HG03575 (cell line): Measurements from ENCODE around the gene DMD.
"Not testable (repeated sequence)": the region's sequence is repeated elsewhere in the genome, so short reads cannot be mapped to it uniquely, and the experiment has no call there.

Experiments used
- ATAC-seq: cut with Tn5 transposase; IDR thresholded peaks from one replicate; pipeline ENCODE4 v1.9.1; 2021; ENCODE audit not compliant: unreplicated experiment, insufficient number of reproducible peaks, low FRiP score; ENCODE audit errors: extremely low read depth

Gene DMD

DNA sequence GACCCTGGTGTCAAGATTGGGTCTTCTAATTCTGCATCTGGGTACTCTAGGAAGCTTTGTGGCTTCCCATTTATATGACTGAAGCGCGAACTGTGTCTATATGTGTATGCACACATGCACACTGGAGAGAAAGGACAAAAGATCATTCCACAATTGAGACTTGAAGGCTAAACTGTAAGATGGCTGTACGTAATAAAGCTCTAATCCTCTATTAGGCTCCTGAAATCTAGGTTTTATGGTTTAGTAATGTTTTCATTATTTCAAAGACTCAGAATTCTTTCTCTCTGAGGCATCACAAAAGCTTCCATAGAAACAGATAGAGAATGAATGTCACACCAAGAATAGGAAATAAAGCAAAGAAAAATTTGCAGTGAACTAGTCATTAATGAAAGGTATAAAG, 1818.8 kb downstream of the DMD start:
- ATAC-seq, result no peak

DNA sequence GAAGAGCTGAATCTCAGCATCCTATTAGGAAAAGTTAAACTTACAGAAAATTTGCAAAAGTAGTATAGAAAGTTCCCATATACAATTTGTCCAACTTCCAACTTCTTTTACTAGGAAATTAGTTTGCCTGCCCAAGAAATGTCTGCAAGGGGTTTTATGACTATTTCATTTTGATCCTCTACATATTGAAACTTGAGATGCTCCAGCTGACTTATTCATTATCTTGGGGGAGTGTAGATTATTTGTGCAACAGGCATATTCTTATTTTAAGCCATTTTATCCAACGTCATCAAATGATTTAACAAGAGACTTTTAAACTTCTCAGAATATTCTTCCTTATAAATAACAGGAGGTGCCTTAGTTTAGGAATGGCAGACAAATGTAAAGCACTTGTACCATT, 1822.4 kb downstream of the DMD start:
- ATAC-seq, result no peak

DNA sequence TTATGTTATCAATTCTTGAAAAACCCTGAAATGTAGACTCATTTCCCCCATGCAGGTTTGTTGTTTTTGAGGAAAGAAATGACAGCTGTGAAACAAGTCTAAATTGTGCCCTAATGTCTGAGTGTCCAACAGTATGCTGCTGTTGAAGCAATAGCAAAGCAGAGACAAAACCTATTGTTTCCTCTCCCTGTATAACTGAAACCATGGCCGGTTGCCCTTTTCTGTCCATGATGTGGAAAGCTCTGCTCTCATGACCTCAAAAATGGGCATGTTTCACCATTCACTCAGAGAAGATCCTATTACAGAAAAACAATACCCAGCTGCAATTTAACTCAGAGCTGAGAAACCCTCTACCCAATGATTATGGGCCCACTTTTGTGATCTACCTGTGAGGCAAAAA, 1826.9 kb downstream of the DMD start:
- ATAC-seq, result no peak

DNA sequence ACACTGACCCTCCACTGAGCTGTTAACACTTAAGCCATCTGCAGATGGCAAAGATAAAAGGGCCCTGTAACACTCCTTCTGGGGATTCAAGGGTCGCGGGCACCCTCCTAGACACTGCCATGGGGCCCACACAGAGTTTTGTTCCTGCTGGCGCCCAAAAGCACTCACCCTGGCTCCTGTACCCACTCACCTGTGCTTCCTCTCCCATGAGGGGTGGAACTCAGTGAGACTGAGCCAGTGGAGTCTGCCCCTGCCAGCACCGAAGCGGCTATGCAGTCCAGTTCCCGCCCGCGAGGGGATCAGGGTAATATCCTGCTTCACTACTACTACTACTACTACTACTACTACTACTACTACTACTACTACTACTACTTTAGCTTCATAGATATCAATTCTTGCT, 1827.4 kb downstream of the DMD start:
- no peak for ATAC-seq

DNA sequence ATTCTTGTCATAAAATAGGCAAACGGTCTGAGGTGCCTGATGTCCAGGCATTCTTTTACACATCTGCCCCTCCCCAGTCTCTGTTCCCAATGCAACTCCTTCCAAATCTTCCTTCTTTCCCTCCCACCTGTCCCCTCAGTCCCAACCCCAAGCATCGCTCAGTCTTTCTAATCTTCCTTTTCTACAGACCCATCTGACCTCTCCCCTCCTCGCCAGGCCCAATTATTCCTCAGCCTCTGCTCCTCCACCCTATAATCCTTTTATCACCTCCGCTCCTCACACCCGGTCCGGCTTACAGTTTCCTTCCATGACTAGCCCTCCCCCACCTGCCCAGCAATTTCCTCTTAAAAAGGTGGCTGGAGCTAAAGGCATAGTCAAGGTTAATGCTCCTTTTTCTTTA, 1832.4 kb downstream of the DMD start:
- not testable (repeated sequence) for ATAC-seq

DNA sequence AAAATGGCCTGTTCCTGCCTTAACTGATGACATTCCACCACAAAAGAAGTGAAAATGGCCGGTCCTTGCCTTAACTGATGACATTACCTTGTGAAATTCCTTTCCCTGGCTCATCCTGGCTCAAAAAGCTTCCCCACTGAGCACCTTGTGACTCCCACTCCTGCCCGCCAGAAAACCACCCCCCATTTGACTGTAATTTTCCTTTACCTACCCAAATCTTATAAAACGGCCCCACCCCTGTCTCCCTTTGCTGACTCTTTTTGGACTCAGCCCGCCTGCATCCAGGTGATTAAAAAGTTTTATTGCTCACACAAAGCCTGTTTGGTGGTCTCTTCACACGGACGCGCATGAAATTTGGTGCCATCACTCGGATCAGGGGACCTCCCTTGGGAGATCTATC, 1833.5 kb downstream of the DMD start:
- not testable (repeated sequence) for ATAC-seq

DNA sequence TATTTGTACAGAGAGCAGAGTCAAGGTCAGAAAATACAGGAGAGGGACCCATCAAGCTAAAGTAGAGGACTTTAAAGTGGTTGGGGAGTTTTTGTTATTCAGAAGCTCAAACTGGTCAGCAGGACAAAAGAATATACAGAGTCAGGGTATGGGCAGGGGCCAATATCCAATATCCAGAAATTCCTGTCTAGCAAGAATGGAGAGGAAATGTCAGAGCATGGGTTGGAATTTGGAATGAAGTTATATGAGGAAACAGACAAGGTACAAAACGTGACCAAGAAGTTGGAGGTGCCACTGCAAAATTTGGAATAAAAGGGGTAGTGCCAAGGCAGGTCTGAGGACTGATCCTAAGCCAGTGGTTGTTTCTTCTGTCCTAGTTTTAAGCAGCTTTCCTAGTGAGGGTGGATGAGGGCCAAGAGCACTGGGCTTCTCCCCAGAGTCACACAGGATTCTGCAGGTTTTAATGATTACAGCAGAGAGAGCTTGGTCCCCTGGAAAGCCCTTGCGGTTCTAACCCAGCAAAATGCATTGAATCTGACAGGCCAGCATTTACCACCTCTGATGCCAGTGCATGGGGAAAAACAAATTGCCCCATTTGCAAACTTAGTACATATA, 1834.8 kb downstream of the DMD start:
- no peak for ATAC-seq

DNA sequence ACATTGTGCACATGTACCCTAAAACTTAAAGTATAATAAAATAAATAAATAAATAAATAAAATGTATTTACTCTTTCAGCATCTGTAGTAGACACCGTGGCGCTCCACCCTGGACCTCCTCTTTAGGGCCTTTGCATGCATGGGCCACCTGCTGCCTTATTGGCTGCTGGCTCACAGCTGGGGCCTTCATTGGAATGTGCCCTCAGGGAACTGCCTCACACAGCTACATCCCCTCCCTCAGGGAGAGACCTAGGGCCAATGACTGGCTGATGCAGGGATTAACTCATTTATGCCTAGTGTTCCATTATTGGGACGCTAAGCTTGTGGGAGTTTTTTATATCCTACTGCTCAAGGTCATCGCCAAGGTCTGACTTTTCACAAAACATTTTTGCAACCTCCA, 1836.6 kb downstream of the DMD start:
- ATAC-seq, result no peak

DNA sequence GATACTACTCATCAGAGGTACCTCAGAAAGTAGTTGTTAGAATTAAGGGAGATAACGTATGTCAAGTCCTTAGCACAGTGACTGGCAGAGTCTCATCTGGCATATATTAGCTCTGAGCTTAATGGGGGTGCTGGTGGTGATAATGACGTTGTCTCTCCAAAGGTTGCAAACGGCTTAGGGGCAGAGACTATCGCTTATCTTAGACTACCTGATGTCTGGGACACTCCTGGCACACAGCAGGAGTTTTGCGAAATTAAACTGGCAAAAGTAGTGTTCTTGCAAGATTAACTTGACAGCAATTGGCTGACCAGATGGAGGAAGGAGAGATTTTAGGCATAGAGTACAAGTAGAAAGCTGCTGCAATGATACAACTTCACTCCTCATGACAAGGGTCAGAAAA, 1839.4 kb downstream of the DMD start:
- ATAC-seq, result no peak

DNA sequence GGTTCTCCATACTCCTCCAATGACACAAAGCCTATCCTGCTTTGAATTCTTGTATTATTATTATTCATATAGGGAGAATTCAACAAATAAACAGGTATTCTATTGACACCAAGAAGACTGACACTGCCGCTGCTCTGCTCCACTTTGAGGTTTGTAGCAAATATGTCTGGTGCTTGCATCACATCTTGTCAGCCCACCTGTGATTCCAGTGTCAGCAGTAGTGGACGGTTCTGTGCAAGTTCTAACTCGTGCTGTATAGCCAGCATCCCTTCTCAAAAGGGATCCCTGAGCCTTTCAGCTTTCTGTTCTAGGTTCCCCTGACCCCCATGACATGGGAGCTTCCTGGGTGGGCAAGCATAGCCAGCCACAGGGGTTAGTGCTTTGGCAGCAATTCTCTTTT, 1843.5 kb downstream of the DMD start:
- ATAC-seq, result no peak

DNA sequence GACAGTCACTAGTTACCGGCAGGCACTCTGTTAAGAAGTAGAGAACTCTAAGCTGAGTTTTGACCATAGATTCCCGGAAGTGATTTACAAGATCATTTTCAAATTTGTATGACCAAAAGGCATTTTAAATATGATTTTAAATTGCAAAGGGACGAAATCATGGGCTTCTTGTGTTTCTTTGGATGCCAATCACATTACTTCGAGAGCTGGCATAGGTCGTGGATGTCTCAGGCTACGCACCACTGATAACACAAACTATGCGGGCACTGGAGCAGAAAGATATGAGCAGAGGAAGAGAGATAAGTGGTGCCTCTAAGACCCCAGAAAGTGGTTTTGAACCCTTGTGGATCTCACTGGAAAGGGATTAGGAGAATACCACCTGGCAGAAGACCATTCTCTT, 1845.3 kb downstream of the DMD start:
- ATAC-seq, result no peak

DNA sequence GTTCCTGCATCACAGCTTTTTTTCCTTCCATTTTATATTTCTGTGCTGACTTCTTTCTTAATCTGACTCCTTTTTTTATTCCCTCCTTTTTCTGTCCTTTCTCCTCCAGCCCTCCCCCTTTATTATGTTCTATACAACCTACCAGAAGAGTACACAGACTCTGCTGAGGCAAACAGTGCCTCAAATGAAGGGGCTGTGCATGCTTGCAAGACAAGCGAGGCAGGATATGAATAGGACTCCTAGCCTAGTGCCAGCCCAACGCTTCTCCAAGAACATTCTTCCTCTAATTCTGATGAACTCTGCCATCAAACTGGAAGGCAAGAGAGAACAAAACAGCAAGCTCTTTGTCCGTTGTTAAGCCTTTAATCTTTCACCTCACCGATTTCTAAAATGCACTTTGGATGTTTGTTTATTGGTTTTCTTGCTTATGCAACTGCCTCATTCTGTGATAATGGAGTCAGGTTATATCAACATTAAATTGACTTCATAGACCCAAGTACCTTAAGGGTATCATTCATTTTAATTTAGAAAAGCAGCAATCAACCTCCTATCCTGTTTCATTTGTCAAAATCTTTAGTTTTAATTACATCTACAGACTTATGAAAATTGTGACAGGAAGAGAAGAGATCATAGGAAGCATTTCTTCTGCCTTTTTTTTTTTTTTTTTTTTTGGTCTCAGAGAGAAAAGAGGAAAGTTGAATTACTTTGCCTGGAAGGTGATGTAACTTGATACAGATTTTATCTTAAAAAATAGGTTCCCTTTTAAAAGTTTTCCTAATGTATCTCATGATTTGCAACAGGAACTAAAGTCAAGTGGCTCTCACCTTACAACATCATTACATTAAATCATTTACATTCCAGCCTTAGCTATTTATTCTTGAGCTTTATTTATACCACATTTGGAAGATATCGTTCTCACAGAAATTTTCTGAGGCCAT, 1854.8 kb downstream of the DMD start:
- no peak for ATAC-seq

DNA sequence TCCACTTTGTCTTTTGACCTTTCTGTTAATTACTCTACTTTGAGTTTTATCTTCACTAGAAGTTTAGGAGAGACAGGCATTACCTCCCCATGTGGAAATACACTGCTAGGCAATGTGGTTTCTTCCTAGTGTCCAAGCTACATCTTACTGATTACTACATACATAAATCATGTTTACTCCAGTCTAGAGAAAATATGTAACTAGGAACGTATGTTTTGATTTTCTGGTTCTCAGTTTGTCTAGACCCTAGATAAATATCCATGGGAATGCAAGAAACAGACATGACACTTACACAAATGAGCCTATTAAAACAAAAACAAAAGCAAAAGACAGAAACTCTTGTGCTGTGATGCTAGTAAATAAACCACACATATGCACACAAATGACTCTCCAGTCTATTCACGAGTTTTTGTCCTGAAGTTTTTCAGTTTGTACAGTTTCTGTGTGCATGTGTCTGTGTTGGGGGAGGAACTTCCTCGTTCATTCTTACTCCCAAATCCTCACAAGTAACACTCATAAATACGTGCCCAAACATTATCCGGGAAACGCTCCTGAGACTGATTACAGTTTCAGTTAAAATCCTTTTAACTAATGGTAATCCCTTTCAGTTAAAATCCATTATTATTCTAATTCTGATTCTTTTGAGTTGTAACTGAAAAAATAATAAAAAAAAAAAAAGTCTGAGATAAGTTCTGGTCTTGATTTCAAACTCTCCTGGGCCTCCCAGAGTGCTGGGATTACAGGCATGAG, 1856.0 kb downstream of the DMD start:
- no peak for ATAC-seq

DNA sequence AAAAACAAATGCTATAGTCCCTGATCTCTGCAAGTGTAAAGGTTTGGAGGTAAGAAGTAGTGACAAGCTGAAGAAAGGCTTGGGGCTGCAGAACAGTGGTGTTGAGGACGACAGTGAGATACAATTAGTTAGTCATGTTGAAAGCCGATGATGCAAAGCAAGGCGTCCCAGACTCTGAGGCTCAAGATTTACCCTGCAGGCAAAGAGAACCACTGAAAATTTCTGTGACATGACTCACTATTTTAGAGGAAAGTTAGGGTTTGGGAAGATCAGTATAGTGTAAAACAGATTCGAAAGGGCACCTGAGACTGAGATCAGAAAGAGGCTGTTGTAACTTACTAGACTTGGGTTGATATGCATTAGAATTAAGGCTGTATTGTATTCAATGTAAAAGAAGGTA, 1858.3 kb downstream of the DMD start:
- no peak for ATAC-seq

DNA sequence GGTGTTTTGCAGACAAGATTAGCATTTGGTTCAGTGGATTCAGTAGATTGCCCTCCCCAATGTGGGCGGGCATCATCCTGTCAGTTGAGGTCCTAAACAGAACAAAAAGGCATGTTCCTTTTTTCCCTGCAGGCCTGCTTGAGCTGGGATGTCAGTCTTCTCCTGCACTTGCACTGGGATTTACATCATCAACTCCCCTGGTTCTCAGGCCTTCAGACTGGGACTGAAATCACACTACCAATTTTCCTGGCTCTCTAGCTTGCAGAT, 1860.6 kb downstream of the DMD start:
- ATAC-seq, result no peak

DNA sequence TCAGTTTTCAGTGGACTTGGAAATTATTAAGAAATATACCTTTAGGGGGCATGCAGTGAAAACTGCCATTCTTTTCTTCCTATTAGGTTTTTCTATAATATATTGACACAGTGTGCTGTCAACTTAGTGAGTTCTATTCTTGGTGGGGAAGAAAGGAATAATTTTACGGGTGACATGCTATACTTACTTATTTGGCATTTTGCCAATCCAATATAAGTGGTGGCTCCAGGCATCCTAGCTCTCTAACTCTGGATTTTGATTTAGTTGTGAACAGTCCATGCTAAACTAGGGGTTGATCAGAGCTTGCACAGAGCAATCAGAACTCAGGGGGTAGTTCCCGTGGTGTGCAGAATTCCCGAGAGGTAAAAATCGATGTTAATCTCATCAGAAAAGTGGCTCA, 1861.8 kb downstream of the DMD start:
- no peak for ATAC-seq

DNA sequence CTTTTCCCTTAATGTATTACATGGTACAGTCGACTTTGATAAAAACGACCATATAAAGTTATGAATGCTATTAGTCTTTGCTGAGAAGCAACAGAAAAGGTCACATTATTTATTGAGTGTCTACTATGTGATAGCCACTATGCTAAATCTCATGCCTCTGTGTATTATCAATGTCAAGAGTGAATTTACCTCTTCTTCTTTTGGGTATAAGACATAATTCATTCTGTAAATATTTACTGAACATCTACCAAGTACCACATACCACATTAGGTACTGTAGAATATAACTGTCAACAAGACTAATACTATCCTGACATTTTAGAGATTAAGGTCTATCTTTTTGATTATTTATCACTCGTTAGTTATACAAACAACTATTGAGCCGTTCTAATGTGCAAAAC, 1870.8 kb downstream of the DMD start:
- ATAC-seq, result no peak

DNA sequence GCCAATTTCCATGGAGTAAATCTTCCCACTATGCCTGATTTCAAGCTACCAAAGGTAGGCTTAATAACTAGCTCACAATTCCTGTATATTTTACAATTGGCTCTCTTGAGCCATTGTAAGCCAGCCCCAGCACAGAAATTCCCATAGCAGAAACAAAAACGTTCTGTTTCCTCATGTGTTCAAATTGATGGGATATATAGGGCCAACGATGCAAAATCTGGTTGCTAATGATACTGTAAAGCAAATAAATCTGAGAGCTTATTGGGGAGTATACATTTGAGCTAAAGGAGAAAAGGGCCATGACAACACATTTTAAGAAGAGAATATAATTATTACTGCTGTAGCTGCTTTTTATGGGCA, 1872.4 kb downstream of the DMD start:
- no peak for ATAC-seq

DNA sequence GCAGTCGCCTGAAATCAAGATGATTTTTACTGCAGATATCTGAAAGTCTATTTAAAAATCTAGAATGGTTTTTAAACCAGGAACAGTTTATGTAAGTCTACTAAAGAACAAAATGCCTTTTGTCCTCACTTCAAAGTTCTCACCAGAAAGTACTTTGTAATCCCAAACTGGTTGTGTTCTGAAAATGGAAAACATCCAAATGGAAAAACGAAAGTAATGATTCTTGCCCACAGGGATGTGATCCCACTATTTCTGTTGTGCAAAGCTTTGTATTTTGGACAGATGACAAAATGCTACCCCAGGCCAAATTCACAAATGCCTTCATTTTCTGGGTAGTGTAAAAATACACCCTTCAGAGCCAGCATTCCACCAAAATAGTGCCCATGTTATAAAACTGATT, 1874.0 kb downstream of the DMD start:
- no peak for ATAC-seq

DNA sequence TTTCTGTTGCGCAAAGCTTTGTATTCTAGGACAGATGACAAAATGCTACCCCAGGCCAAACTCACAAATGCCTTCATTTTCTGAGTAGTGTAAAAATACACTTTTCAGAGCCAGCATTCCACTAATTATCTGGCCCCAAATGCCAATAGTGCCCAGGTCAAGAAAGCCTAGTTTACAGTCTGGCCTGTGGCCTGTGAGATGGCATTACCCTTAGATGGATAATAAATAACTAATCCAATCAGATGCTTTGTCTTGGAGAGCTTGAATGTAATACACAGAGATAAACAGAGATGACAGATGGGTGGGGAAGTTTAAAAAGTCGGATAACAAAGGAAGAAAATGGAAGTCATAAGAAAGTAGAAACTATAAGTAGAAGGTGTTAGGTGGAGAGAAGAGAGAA, 1874.9 kb downstream of the DMD start:
- ATAC-seq, result no peak
